ENCODE measurements around the gene OTOG.
A peak's percentile ranks its signal among the peaks of the same experiment; 100 is the strongest.

The OTOG gene

GRCh38 chr11:17563231-17563646, 16.2 kb downstream of the OTOG start:
- DNase-seq = peak in 1 of 2 experiments; percentile 10

DNA sequence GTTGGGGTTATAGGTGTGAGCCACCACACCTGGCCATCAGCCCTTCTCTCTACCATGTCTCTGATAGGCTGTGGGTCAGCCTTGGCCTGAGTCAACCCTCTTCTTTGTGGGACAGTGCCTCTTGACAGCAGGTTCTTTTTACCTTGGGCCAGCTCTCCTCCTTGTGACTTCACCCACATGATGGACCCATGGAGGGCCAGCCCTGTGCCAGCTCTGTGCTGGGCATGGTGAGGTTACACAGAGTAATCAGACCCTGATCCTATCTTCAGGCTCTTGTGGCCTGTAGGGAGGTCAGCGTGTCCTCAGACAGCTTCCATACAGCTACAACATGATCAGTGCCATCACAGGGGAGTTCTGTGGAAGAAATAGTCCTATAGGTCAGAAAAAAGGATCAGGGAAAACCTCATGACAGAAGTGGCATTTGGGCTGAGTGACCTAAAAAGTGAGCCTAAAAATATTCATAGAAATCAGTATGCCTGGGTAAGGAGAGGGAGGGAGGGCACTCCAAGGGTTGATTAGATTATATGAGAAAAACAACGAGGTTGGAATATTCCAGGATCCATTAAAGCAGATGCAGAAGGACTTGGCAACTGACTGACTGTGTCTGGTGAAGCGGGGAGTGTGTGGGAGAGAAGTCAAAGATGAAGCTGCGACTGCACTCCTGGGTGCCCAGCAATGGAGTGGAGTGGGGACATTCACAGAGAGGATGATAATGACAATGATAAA, 17.1 kb downstream of the OTOG start:
- DNase-seq = peak in 1 of 2 experiments; percentile 3

GRCh38 chr11:17564687-17565042, 17.6 kb downstream of the OTOG start:
- peak in 1 of 2 experiments; percentile 24 for DNase-seq

DNA sequence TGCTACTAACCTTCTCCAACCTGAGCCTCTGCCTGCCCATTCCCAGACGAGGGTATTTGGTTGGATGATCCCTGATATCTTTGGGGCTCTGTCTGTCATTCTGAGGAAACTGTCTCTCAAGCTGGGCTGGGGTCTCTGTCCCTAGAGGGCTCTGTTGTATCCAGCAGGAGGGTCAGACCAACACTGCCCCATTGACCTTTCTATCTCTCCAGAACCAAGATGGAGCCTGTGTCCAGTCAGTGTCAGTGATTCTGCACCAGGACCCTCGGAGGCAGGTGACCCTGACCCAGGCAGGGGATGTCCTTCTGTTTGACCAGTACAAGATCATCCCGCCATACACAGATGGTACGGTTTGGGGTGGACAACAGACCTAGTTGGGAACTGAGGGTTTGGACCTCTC, 21.9 kb downstream of the OTOG start:
- DNase-seq = peak in 1 of 2 experiments; percentile 1

DNA sequence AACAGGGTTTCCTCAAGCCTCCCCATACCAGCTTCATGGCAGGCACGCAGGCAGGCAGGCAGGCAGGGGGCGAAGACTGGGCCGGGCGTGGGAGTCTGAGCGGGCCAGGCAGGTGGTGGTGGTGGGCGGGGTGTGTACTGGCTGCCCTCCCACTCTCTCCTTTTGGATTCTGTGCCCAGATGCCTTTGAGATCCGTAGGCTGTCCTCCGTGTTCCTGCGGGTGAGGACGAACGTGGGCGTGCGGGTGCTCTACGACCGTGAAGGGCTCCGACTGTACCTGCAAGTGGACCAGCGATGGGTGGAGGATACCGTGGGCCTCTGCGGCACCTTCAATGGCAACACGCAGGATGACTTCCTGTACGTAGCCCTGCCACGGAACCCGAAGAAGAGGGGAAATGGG, 23.0 kb downstream of the OTOG start:
- peak; percentile 0 to 7 for DNase-seq

GRCh38 chr11:17571431-17572358, 24.6 kb downstream of the OTOG start:
- DNase-seq = peak in 1 of 2 experiments; percentile 11

GRCh38 chr11:17572359-17572690, 25.3 kb downstream of the OTOG start:
- DNase-seq = peak in 1 of 2 experiments; percentile 13

GRCh38 chr11:17572791-17573460, 25.9 kb downstream of the OTOG start:
- no peak for DNase-seq

DNA sequence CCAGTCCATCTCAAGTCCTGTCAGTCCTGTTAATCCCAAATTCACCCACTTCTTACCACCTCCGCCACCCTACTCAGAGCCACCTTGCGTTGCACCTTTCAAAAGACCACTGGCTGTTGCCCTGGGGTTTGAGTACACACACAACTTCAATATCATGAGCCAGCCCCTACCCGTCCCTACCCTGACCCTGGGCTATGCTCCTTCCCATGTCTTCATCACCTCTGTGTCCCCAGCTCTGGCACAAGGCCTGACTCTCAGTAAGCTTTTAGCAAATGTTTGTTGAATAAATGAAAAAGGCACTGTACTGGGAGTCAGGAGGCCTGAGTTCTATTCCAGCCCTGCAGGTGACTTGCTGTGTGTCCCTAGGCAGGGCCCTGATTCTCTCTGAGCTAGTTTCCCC, 26.5 kb downstream of the OTOG start:
- peak in 1 of 2 experiments; percentile 6 for DNase-seq

DNA sequence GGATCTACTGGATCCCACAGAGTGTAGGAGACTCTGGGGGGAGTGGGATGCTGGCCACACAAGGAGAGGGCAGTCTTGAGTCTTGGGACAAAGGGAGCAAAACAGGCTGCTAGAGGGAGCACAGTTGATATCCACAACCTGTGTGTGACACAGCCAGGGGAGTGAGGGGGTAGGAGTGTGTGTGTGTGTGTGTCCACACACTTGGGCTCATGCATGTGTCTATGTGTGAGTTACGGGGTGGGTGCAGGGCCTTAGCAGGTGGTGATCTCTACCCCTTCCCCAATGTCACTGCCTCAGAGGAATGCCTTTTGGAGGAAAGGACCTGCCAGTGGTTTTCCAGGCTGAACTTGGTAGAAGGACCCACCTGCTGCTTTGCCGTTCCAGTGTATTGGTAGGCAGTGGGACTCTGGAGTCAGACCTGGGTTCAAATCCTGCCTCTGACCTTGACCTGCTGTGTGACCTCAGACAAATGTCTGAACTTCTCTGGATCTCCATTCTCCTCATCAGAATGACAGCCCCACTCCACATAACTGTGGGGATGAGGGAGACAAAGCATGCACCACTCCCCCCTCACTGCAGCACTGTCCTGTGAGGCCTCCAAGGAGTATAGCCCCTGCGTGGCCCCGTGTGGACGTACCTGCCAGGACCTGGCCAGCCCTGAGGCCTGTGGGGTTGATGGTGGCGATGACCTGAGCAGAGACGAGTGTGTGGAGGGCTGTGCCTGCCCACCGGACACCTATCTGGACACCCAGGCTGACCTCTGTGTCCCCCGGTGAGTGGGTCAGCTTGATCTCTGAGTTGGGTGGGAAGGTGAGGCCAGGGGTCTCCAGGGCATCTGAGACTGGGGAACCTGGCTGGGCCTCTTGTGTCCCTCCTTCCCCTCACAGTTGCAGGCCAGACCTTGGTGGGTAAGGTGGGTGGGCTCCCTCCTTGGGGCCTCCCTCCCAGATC, 27.4 kb downstream of the OTOG start:
- DNase-seq = no peak

- no peak for DNase-seq
Measured at GRCh38 chr11:17575431-17576425, 28.7 kb downstream of the OTOG start.

DNA sequence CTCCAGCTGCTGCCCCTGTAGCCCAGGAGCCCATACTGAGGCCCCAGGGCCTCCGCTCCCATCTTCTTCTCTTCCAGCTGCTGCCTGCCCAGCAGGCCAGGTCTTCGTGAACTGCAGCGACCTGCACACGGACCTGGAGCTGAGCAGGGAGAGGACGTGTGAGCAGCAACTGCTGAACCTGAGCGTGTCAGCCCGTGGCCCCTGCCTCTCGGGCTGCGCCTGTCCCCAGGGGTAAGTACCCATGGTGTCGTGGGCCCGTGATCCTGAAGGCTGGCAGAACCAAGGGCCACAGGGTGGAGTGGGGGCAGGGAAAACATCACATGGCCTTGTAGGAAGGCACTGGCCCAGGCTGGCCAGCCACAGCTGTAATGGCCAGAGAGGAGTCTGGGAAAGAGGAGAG, 31.2 kb downstream of the OTOG start:
- DNase-seq = no peak

DNA sequence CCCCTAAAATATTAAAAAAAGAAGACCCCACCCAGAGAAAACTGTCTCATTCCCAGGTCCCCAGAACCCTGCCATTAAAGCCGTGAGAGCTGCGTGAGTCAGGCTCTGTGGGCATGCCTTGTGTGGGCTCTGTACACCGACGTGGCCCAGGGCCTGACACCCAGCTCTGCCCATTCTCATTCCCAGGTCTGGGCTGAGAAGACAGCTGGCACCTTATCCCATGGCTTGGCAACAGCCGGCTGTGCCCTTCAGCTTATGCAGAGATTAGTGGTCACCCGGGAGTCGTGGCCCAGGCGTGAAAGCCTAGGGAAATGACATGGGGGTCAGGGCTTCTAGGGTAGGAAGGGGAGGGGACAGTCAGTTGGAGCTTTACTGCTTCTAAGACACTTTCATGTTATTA, 31.9 kb downstream of the OTOG start:
- no peak for DNase-seq

DNA sequence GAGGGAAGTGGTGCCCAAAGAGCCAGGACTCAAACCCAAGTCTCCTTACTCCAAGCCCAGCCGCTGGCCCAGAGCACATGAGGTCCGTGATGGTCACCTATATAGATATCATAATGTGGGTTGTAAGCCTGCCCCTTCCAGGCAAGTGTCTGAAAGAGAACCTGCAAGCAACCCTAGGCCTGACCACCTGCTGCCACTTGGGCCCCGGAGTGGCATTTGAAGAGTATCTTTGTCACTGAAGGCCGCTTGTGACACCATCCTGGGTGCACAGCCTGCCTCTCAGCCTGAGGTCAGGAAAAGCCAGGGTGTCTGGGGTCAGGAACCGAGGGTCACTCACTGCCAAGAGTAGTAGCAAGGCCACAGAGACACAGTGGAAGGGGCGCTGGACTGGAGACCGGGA, 32.4 kb downstream of the OTOG start:
- DNase-seq = no peak

DNA sequence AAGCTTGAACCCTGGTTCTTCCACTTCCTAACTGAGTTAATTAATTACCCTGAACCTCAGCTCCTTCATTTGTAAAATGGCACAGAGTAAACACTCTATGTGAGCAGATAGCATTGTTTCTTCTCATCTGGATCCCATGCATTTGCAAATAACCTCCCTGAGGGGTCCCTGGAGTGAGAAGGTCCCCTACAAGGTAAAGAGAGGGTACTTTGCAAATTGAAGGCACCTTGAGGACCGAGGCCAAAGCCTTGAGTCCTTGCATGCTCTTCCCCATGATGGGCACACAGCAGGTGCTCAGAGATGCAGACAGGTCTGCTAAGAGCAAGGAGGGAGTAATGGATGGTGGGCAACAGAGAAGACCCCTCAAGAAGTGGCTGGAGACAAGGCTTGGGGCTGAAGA, 33.2 kb downstream of the OTOG start:
- DNase-seq = no peak

DNA sequence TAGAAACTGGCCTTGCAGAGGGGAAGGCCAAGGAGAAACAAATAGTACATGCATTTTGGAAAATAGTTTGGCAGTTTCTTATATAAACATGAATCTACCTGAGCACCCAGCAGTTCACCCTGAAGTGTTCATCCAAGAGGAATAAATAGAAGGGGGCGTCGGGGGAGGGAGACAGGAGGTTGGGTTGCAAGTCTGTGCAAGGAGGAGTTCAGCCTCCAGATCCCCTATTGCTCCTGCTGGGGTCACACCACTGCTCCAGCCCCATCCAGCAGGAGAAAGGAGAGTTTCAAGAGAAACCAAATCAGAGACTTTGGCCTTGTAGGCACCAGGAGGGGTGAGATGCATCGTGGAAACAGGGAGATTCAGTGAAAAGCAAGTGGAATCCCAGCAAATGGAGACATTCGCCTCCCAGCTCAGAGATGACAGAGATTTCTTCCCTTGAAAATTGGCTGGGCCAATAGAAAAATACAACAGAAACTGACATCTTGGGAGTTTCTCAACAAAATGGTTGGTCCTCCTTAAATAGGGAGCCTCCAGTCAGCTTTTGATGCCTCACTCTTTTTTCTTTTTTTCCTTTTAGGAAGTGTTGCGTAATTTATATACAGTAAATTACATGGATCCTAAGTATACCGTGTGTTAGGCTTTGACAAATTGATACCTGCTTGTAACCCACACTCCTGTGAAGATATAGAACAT, 34.1 kb downstream of the OTOG start:
- DNase-seq = peak in 1 of 2 experiments; percentile 3

DNA sequence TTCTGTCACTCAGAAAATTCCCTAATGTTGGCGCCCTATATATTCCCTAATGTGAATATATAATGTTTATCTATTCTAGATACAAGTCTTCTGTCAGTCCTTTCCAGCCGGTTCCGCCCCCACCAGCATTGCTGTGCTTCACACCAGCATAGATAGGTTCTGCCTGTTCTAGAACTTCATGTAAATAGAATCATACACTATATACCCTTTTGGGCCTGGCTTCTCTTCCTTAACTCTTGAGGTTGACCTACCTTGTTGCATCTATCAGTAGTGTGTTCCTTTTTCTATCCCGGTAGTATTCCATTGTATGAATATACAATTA, 34.6 kb downstream of the OTOG start:
- no peak for DNase-seq

DNA sequence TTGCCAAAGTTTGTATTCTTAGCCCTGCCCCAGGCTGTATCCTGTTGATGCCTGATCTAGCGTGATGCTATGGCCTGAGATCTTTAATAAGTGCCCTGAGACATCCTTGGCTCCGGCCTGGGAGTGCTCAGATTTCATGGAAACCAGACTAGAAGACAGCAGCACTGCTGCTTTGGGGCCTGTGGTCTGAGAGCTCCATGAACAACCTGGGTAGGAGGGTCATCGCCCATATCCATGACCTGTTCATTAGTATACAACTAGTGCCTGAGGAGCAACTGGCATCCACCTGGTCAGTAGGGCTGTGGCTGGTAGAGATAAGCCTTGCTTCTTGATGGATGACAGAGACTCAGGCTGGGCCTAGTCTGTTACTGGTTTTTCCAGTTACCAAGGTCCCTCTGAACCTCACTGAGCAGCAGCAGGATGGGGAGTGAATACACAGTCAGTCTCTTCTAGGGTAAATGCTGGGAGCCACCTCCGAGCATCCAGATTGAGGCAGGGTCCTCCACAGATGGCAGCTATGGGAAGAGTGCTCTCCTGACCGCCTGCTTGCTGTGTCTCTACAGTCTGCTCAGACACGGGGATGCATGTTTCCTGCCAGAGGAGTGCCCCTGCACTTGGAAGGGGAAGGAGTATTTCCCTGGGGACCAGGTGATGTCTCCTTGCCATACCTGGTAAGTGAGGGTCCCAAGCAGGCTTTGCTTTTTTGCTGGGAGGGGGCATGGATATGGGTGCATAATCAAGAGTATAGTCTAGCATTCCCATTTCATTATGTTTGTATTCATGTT, 39.0 kb downstream of the OTOG start:
- DNase-seq = no peak

DNA sequence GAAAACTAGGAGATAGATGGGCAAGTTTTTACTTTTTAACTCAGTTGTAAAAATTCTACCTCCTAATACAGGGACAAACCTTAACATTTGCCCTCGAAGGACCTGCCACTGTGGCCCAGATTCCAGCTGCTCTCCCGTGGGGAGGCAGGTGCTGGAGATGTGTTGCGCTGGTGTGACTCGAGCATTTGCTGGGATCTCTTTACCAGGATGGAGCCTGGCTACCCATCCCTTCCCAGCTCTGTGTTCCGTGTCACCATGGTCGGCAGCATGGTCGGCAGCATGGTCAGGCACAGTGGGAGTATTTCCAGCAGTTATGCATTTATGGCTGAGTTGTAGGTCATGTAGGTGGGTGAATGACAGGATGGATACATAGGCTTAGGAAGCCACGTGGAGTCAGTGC, 41.1 kb downstream of the OTOG start:
- DNase-seq = no peak

DNA sequence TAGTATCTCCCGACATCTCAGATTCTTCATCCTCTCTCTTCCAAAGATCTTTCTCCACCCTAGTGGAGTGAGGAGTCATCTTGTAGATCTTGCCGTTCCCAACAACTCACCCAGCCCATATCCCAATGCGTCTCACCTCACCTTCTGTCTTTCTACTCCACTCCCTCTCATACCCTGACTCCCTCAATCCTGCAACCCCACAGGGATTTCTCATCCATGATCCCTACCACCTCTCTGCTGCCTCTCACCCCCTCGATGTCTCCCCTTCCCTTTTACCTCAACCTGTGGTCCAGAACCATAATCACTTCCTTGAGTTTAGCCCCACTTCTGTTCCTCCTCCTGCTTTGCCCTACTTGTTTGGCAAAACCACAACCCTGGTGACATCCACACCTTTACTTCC, 41.7 kb downstream of the OTOG start:
- no peak for DNase-seq
